K562 (cell line): ENCODE results near the gene SCAP. TPM values are rescaled to one million over a fixed set of nuclear protein-coding genes. Genes with fewer than 3 reads are reported as not detected.

Experiments
- CXXC5 ChIP-seq: fragments of 250-450 bp; sonication (Bioruptor Pico); IDR thresholded peaks from 2 replicates; pipeline ENCODE4 v1.8.0; 2022; ENCODE audit warnings: inconsistent platforms, mild to moderate bottlenecking, moderate library complexity
- DACH1 ChIP-seq: fragments of 450-650 bp; IDR thresholded peaks from 2 replicates; pipeline ENCODE4 v1.6.1; 2018; ENCODE audit not compliant: partially characterized antibody
- MGA ChIP-seq: fragments of 450-650 bp; IDR thresholded peaks from 2 replicates; pipeline ENCODE4 v1.6.1; 2016; ENCODE audit warnings: mild to moderate bottlenecking, moderate library complexity
- MYC ChIP-seq, 2 experiments: fragments of 250-450 bp in 1 of 2; sonication (Bioruptor Pico) in 1 of 2; IDR thresholded peaks; 2 replicates each; pipeline versions ENCODE4 v1.5.1 to v1.6.1; 2012 to 2021; ENCODE audit warnings: low read depth in 2 of 2, borderline replicate concordance in 1 of 2, improper control_type of control experiment in 1 of 2, low read length in 1 of 2, mild to moderate bottlenecking in 1 of 2, moderate library complexity in 1 of 2
- PURB ChIP-seq: sonication (generic); formaldehyde crosslinking; IDR thresholded peaks from 2 replicates; pipeline ENCODE4 v1.9.0; 2021; ENCODE audit warnings: low read depth, mild to moderate bottlenecking, missing genetic modification reagents
- RBBP5 ChIP-seq: fragments of 200-600 bp; sonication (generic); IDR thresholded peaks from 2 replicates; pipeline ENCODE4 v1.6.1; 2012; ENCODE audit warnings: borderline replicate concordance, mild to moderate bottlenecking, low read length, control low read depth, inconsistent platforms; ENCODE audit not compliant: insufficient read depth, poor library complexity, severe bottlenecking
- SAFB ChIP-seq: fragments of 200-400 bp; formaldehyde crosslinking; IDR thresholded peaks from 2 replicates; pipeline ENCODE4 v1.6.1; 2017; ENCODE audit warnings: low read depth, low read length, borderline replicate concordance
- SMAD4 ChIP-seq: fragments of 250-450 bp; sonication (Bioruptor Pico); conservative IDR thresholded peaks from 2 replicates; pipeline ENCODE4 v1.8.0; 2021; ENCODE audit warnings: inconsistent platforms, mild to moderate bottlenecking, moderate library complexity
- TBP ChIP-seq: optimal IDR thresholded peaks from 2 replicates; pipeline ENCODE3; 2011; ENCODE audit warnings: low read depth, low read length, improper control_type of control experiment
- TFAP4 ChIP-seq: sonication (generic); formaldehyde crosslinking; IDR thresholded peaks from 2 replicates; pipeline ENCODE4 v1.8.0; 2022; ENCODE audit warnings: missing genetic modification reagents, mild to moderate bottlenecking, moderate library complexity, borderline replicate concordance
- ZNF395 ChIP-seq: fragments of 200-800 bp; sonication (Bioruptor generic); IDR thresholded peaks from 2 replicates; pipeline ENCODE4 v1.6.1; 2017; ENCODE audit warnings: missing genetic modification characterization, missing compliant biosample characterization
- polyA plus RNA-seq, 8 experiments: library from polyadenylated mRNA; depleted of rRNA in 4 of 8; stranded (reverse) in 5 of 8; unstranded in 3 of 8; fragments of >200 nt; fragmentation: Nextera tagmentation in 2 of 8; fragmentation: Illumina TruSeq in 1 of 8; extraction: Ambion mirVana in 2 of 8; extraction: Trizol in 1 of 8; gene quantifications; 2 replicates each; pipeline versions ENCODE4 v1.2.1 to v1.2.3, GENCODE V29; 2011 to 2014; ENCODE audit warnings: inconsistent platforms in 1 of 8, missing spikeins in 1 of 8
- total RNA-seq, 7 experiments: library from RNA; depleted of rRNA in 6 of 7; stranded (reverse); fragments of >200 nt in 6 of 7; fragmentation: Illumina TruSeq in 2 of 7; extraction: Trizol in 2 of 7; gene quantifications; 2 replicates each; pipeline versions ENCODE4 v1.2.1 to v1.2.3, GENCODE V29; 2011 to 2021; ENCODE audit warnings: low replicate concordance in 1 of 7

SCAP gene
- total and polyA plus RNA-seq, 9 of the 15 experiments (the other 6 are each of a cell fraction or from before 2014, with no cell fraction given) = 2.6 to 104 (median 37.8) TPM

GRCh38 chr3:47405820-47406761 is 69.7 kb downstream of the SCAP start (continued):
- TF ChIP-seq TFAP4 (CRISPR knock-in tag) (peak; percentile 58; the same call in 1 of the 2 replicates), DACH1 (no peak), ZNF395 (CRISPR knock-in tag) (peak; percentile 79; the same call in 1 of the 2 replicates), RBBP5 (peak; percentile 76), SMAD4 (CRISPR knock-in tag) (peak; percentile 61; the same call in 1 of the 2 replicates), MGA (peak; percentile 64), MYC (IDR thresholded peaks at IDR 0.05; ENCODE audit: low read depth, low read length) (peak; percentile 49; the same call in 1 of the 2 replicates), MYC (CRISPR knock-in tag; IDR thresholded peaks at IDR 0.05; ENCODE audit: borderline replicate concordance, low read depth) (peak; percentile 55; the same call in 1 of the 2 replicates), CXXC5 (CRISPR knock-in tag) (peak; percentile 75; the same call in 1 of the 2 replicates), TBP (peak; percentile 23), PURB (CRISPR knock-in tag) (no peak), SAFB (no peak)
